H1 (cell line): Measurements from ENCODE around the gene C19orf44. TPM values are rescaled to one million over a fixed set of nuclear protein-coding genes. Genes with fewer than 3 reads are reported as not detected.
"Not testable (repeated sequence)": the region's sequence is repeated elsewhere in the genome, so short reads cannot be mapped to it uniquely, and the experiment has no call there.

Source experiments
- CTCF ChIA-PET: fragments of 300-600 bp; sonication (Branson Sonifier 250); formaldehyde crosslinking; loops from one replicate; lab custom pipeline; 2021; ENCODE audit not compliant: partially characterized antibody; lab: Charles Lee
- POLR2A ChIA-PET: fragments of 300-600 bp; sonication (Branson Sonifier 250); formaldehyde crosslinking; loops from one replicate; lab custom pipeline; 2021; ENCODE audit warnings: inconsistent platforms; ENCODE audit not compliant: partially characterized antibody; lab: Charles Lee
- DNase-seq, 2 experiments: peaks; one replicate each; pipeline versions ENCODE4 v3.0.0 to v3.0.0-alpha.2; 2010 to 2022; ENCODE audit warnings: low spot score in 2 of 2, low read depth in 1 of 2, mixed read lengths in 1 of 2
- FAIRE-seq: peaks from 2 replicates; lab custom pipeline; 2011; peaks lifted over from hg19 to GRCh38; lab: Jason Lieb, UNC
- H2AFZ ChIP-seq: 2 replicates; pipeline ENCODE4 v1.8.1; 2012; ENCODE audit warnings: low read length, inconsistent platforms
- H2AK5ac ChIP-seq: 2 replicates; pipeline ENCODE4 v1.6.1; 2013; ENCODE audit warnings: low read depth, low read length
- H2BK120ac ChIP-seq: replicated peaks from 2 replicates; pipeline ENCODE3; 2013; ENCODE audit warnings: low read depth, low read length, inconsistent platforms
- H2BK12ac ChIP-seq: 2 replicates; pipeline ENCODE4 v1.6.1; 2013; ENCODE audit warnings: low read depth, low read length
- H2BK15ac ChIP-seq: 2 replicates; pipeline ENCODE4 v1.6.1; 2013; ENCODE audit warnings: low read length
- H2BK20ac ChIP-seq: 2 replicates; pipeline ENCODE4 v1.6.1; 2013; ENCODE audit warnings: low read length
- H2BK5ac ChIP-seq: 2 replicates; pipeline ENCODE4 v1.6.1; 2013; ENCODE audit warnings: low read depth, low read length
- H3K14ac ChIP-seq: 2 replicates; pipeline ENCODE4 v1.6.1; 2013; ENCODE audit warnings: inconsistent platforms; ENCODE audit not compliant: insufficient read length
- H3K18ac ChIP-seq: 2 replicates; pipeline ENCODE4 v1.6.1; 2013; ENCODE audit warnings: low read length; ENCODE audit errors: extremely low read depth
- H3K23ac ChIP-seq: 2 replicates; pipeline ENCODE4 v1.6.1; 2013; ENCODE audit warnings: inconsistent platforms; ENCODE audit not compliant: insufficient read length
- H3K23me2 ChIP-seq: 2 replicates; pipeline ENCODE4 v1.6.1; 2013; ENCODE audit warnings: low read depth, low read length
- H3K27ac ChIP-seq: 2 replicates; pipeline ENCODE4 v1.6.1; 2011; ENCODE audit warnings: low read depth, low read length, inconsistent platforms
- H3K27me3 ChIP-seq, 4 experiments: replicated peaks in 1 of 4; 1 replicate in 1 of 4; 2 replicates in 3 of 4; pipeline versions ENCODE4 v1.6.1 to v1.8.1; 2011 to 2013; ENCODE audit warnings: low read length in 3 of 4, mild to moderate bottlenecking in 3 of 4, inconsistent platforms in 2 of 4, mixed read lengths in 2 of 4, moderate library complexity in 1 of 4; ENCODE audit not compliant: control insufficient read depth in 3 of 4, insufficient read depth in 3 of 4; ENCODE audit errors: extremely low read depth in 1 of 4
- H3K36me3 ChIP-seq, 4 experiments: 2 replicates each; pipeline versions ENCODE4 v1.6.1 to v1.8.1; 2011 to 2013; ENCODE audit warnings: mild to moderate bottlenecking in 4 of 4, low read length in 3 of 4, moderate library complexity in 2 of 4, control low read depth in 1 of 4, inconsistent platforms in 1 of 4; ENCODE audit not compliant: insufficient read depth in 4 of 4, control insufficient read depth in 2 of 4
- H3K4ac ChIP-seq: replicated peaks from 2 replicates; pipeline ENCODE3; 2013; ENCODE audit warnings: low read length, low read depth, mixed read lengths, inconsistent platforms; ENCODE audit not compliant: insufficient read length
- H3K4me1 ChIP-seq, 4 experiments: replicated peaks in 1 of 4; 1 replicate in 1 of 4; 2 replicates in 3 of 4; pipeline versions ENCODE4 v1.6.1 to v1.8.1; 2011 to 2013; ENCODE audit warnings: low read length in 3 of 4, inconsistent platforms in 2 of 4, mixed read lengths in 1 of 4; ENCODE audit not compliant: insufficient read depth in 4 of 4, control insufficient read depth in 3 of 4
- H3K4me2 ChIP-seq, 2 experiments: 2 replicates each; pipeline versions ENCODE4 v1.6.1 to v1.8.1; 2011 to 2013; ENCODE audit warnings: low read depth in 2 of 2, low read length in 2 of 2, control low read depth in 1 of 2, inconsistent platforms in 1 of 2, mild to moderate bottlenecking in 1 of 2; ENCODE audit not compliant: insufficient read depth in 1 of 2
- H3K4me3 ChIP-seq, 4 experiments: fragments of 200-600, 300-600 bp in 1 of 4; sonication (generic), shearing (Covaris generic), sonication (Bioruptor Twin) in 1 of 4; 2 replicates each; pipeline versions ENCODE4 v1.5.1 to v1.8.1; 2011 to 2016; ENCODE audit warnings: low read length in 4 of 4, low read depth in 3 of 4, control low read depth in 2 of 4, inconsistent platforms in 2 of 4, mild to moderate bottlenecking in 2 of 4, mixed read lengths in 1 of 4, moderate library complexity in 1 of 4; ENCODE audit not compliant: insufficient read depth in 2 of 4; ENCODE audit errors: extremely low read depth in 1 of 4
- H3K56ac ChIP-seq: replicated peaks from 2 replicates; pipeline ENCODE3; 2013; ENCODE audit warnings: low read depth, mild to moderate bottlenecking, mixed read lengths, low read length, inconsistent platforms; ENCODE audit not compliant: insufficient read length
- H3K79me1 ChIP-seq: 2 replicates; pipeline ENCODE4 v1.6.1; 2013; ENCODE audit warnings: low read depth, low read length, control low read depth
- H3K79me2 ChIP-seq, 2 experiments: 2 replicates each; pipeline versions ENCODE4 v1.6.1 to v1.8.1; 2012 to 2013; ENCODE audit warnings: low read length in 2 of 2, mild to moderate bottlenecking in 2 of 2, inconsistent platforms in 1 of 2; ENCODE audit not compliant: insufficient read depth in 2 of 2, control insufficient read depth in 1 of 2
- H3K9ac ChIP-seq, 4 experiments: replicated peaks in 1 of 4; 1 replicate in 1 of 4; 2 replicates in 3 of 4; pipeline versions ENCODE4 v1.6.1 to v1.8.1; 2011 to 2013; ENCODE audit warnings: low read depth in 3 of 4, low read length in 3 of 4, control low read depth in 2 of 4, mild to moderate bottlenecking in 2 of 4, moderate library complexity in 2 of 4, inconsistent platforms in 1 of 4; ENCODE audit errors: extremely low read depth in 1 of 4
- H3K9me3 ChIP-seq, 2 experiments: 2 replicates each; pipeline versions ENCODE4 v1.6.1 to v1.8.1; 2012 to 2013; ENCODE audit warnings: mild to moderate bottlenecking in 2 of 2, moderate library complexity in 2 of 2, control low read depth in 1 of 2, inconsistent platforms in 1 of 2, low read depth in 1 of 2, low read length in 1 of 2, mixed read lengths in 1 of 2; ENCODE audit not compliant: insufficient read depth in 2 of 2
- H4K20me1 ChIP-seq, 2 experiments: replicated peaks in 1 of 2; 2 replicates each; pipeline versions ENCODE3 to v1.8.1; 2011 to 2013; ENCODE audit warnings: inconsistent platforms in 2 of 2, low read length in 2 of 2, mild to moderate bottlenecking in 1 of 2; ENCODE audit not compliant: insufficient read depth in 2 of 2, control insufficient read depth in 1 of 2
- H4K5ac ChIP-seq: 2 replicates; pipeline ENCODE4 v1.6.1; 2013; ENCODE audit warnings: low read length, low read depth, mixed read lengths, inconsistent platforms; ENCODE audit not compliant: insufficient read length
- H4K8ac ChIP-seq: 2 replicates; pipeline ENCODE4 v1.8.0; 2013; ENCODE audit warnings: mild to moderate bottlenecking, moderate library complexity, low read length, inconsistent platforms; ENCODE audit not compliant: insufficient read depth; ENCODE audit errors: extremely low read depth
- H4K91ac ChIP-seq: replicated peaks from 2 replicates; pipeline ENCODE3; 2013; ENCODE audit warnings: low read length, mixed read lengths, inconsistent platforms; ENCODE audit not compliant: insufficient read length
- WGBS, 2 experiments: shearing (Covaris generic) in 1 of 2; methylation state at CpG; one replicate each; pipeline versions ENCODE4 v1.1.6 to v1.1.7; 2013 to 2015; ENCODE audit warnings: low lambda C conversion rate in 2 of 2, mixed read lengths in 2 of 2, inconsistent platforms in 1 of 2, low coverage in 1 of 2, missing lambda C conversion rate in 1 of 2; ENCODE audit not compliant: insufficient replicate concordance in 2 of 2, insufficient coverage in 1 of 2, insufficient read length in 1 of 2; ENCODE audit errors: extremely low coverage in 1 of 2, missing lambda C conversion rate in 1 of 2; 5-methylcytosine and 5-hydroxymethylcytosine counted together
- polyA plus RNA-seq, 7 experiments: library from polyadenylated mRNA; depleted of rRNA in 3 of 7; stranded (reverse) in 5 of 7; unstranded in 2 of 7; fragments of >200 nt in 5 of 7; fragments of 200-250 nt in 2 of 7; gene quantifications; 1 replicate in 5 of 7; 2 replicates in 1 of 7; 4 replicates in 1 of 7; pipeline versions ENCODE4 v1.2.1 to v1.2.3, GENCODE V29; 2011 to 2013; ENCODE audit warnings: missing spikeins in 2 of 7, mixed read lengths in 2 of 7
- total RNA-seq: library from RNA; stranded (reverse); fragmentation: NEBNext Ultra II Directional; extraction: Animal tissue kit (Norgen Biotek cat#: 25700); gene quantifications from 2 replicates; pipeline ENCODE4 v1.2.1, GENCODE V29; 2021

Gene C19orf44
- total and polyA plus RNA-seq, 2 of the 8 experiments (the other 6 are each of a cell fraction or from before 2014, with no cell fraction given): 2.1 to 4.5 TPM

DNA sequence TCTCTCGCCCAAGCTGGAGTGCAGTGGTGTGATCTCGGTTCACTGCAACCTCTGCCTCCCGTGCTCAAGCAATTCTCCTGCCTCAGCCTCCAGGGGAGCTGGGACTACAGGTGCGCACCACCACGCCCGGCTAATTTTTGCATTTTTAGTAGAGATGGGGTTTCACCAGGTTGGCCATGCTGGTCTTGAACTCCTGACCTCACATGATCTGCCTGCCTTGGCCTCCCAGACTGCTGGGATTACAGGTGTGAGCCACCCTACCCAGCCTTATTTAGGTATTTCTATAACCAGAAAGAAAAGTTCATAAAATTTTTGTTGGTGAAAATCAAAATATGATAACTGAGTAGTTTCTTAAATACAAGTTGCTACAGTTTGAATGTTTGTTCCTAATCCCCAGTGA lies 47.5 kb downstream of the C19orf44 start:
- Histone ChIP-seq H3K4me3 (peak overlapping the region in 2 of 4 experiments; percentile 86 to 99; a peak in 3 of 8 replicates), H4K20me1 (peaks cover 4 to 13% of the 10 kb centered on the region in 2 experiments), H3K79me2 (peaks cover 26 to 45% of the 10 kb centered on the region in 2 experiments), H3K4me2 (peak overlapping the region; percentile 66 to 78; a peak in 3 of 4 replicates), H3K36me3 (peaks cover 0 to 11% (median 2%) of the 10 kb centered on the region in 4 experiments; a peak in 2 of 8 replicates)
- H3K27ac ChIP-seq, H3K14ac ChIP-seq, H4K5ac ChIP-seq, H4K8ac ChIP-seq, H3K79me1 ChIP-seq, H3K56ac ChIP-seq, H3K18ac ChIP-seq, H2BK15ac ChIP-seq, H2BK20ac ChIP-seq, H3K27me3 ChIP-seq, H3K4me1 ChIP-seq, H3K23me2 ChIP-seq, H2AFZ ChIP-seq, H2AK5ac ChIP-seq, H2BK5ac ChIP-seq, H3K9me3 ChIP-seq, H3K4ac ChIP-seq, FAIRE-seq, H3K9ac ChIP-seq, H2BK12ac ChIP-seq, DNase-seq, H3K23ac ChIP-seq, H2BK120ac ChIP-seq, H4K91ac ChIP-seq: not testable (repeated sequence)
- CTCF ChIA-PET: interaction anchor here (0.6 kb wide), 1 partner anchor 94 kb away, joined by 3 read pairs; no protein-coding TSS in a partner anchor
- WGBS, 2 experiments: 82% methylated on average over 6 of the region's 6 CpGs; no CpG with 5 or more reads in 1 of the 2 experiments
- POLR2A ChIA-PET: interaction anchor here (1.0 to 1.1 kb wide), 2 partner anchors 27 to 33 kb away, joined by 3 to 4 read pairs; no protein-coding TSS in a partner anchor
